ENCODE data around the gene KRT71.

Gene KRT71

DNA sequence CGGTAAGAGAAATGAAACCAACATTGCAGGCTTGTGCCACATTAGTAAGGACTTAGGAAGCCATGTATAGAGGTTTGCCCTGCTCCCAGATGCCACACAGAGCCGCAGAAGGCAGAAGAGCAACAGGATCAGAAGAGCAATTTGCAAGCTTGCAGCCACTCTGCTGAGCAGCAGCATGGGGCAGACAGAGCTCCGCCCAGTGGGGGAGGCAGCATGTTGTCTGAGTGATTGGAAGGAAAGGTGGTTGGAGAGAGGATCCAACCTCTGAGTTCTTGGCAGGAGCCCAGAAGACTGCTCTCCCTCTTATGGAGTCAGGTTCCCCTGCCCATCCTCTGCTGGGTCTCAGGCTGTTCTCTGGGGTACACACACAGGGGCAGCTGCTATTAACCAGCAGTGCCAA, 57.6 kb downstream of the KRT71 start:
- peak; percentile 54 for DNase-seq

DNA sequence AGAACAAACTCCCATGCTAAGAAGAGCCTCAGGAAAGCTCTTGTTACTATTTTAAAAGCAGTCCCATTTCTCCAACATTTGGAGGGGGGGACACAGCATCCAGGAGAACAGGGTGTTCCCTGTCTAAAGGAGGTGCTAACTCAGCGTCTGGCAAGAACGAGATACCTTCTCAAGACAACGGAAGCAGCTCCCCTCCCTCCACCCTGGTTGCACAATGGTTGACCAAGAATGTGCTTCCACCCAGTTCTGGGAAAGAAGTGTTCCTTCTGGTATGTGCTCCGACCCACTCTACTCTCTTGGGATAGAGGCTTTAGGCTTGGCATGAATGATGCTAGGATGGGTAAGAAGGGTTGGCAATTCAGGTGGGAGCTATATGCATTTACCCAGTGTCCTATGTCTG, 58.4 kb downstream of the KRT71 start:
- DNase-seq: no peak

DNA sequence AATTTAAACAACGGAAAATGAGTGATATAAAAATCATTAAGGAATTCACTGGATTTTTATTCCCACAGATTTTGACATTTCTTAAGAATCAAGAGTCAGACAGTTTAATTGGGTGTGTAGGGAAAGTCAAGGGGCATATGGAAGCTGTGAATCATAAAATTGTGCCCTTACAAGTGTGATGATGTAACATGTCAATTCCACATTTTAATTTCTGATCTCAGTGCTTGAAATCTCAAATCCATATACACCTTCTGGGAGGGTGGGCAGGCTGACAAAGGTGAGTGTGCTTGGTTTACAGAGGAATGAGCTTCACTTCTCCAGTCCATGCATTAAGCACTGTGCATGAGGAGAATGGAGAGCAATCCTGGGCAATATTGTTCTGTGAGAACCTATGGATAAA, 58.8 kb downstream of the KRT71 start:
- DNase-seq: no peak
